Ishikawa (cell line): ENCODE data around the gene MCUB.

ENCODE experiments used
- CEBPB ChIP-seq: IDR thresholded peaks from 2 replicates; pipeline ENCODE4 v1.6.1; 2012
- CREB1 ChIP-seq: IDR thresholded peaks from 2 replicates; pipeline ENCODE4 v1.6.1; 2012; ENCODE audit warnings: low read depth
- EGR1 ChIP-seq: IDR thresholded peaks from 2 replicates; pipeline ENCODE4 v1.6.1; 2012
- EP300 ChIP-seq: IDR thresholded peaks from 2 replicates; pipeline ENCODE4 v1.6.1; 2012; ENCODE audit warnings: borderline replicate concordance
- FOXM1 ChIP-seq: IDR thresholded peaks from 2 replicates; pipeline ENCODE4 v1.6.1; 2012; ENCODE audit warnings: low read depth, borderline replicate concordance
- NFIC ChIP-seq: IDR thresholded peaks from 2 replicates; pipeline ENCODE4 v1.6.1; 2012
- RAD21 ChIP-seq: IDR thresholded peaks from 2 replicates; pipeline ENCODE4 v1.6.1; 2012; ENCODE audit warnings: low read depth
- TAF1 ChIP-seq: IDR thresholded peaks from 2 replicates; pipeline ENCODE4 v1.6.1; 2012; ENCODE audit warnings: low read depth, mild to moderate bottlenecking
- TEAD4 ChIP-seq: IDR thresholded peaks from 2 replicates; pipeline ENCODE4 v1.6.1; 2012
- YY1 ChIP-seq: IDR thresholded peaks from 2 replicates; pipeline ENCODE4 v1.6.1; 2012; ENCODE audit warnings: low read depth
- ZBTB7A ChIP-seq: IDR thresholded peaks from 2 replicates; pipeline ENCODE4 v1.6.1; 2012; ENCODE audit warnings: low read depth
- TF ChIP-seq, protein P1 (sequence below): IDR thresholded peaks from 2 replicates; pipeline ENCODE4 v1.6.1; 2012; ENCODE audit warnings: low read depth, mild to moderate bottlenecking
- TF ChIP-seq, protein P2 (sequence below): IDR thresholded peaks from 2 replicates; pipeline ENCODE4 v1.6.1; 2012
- TF ChIP-seq, protein P3 (sequence below): IDR thresholded peaks from 2 replicates; pipeline ENCODE4 v1.6.1; 2012

DNA sequence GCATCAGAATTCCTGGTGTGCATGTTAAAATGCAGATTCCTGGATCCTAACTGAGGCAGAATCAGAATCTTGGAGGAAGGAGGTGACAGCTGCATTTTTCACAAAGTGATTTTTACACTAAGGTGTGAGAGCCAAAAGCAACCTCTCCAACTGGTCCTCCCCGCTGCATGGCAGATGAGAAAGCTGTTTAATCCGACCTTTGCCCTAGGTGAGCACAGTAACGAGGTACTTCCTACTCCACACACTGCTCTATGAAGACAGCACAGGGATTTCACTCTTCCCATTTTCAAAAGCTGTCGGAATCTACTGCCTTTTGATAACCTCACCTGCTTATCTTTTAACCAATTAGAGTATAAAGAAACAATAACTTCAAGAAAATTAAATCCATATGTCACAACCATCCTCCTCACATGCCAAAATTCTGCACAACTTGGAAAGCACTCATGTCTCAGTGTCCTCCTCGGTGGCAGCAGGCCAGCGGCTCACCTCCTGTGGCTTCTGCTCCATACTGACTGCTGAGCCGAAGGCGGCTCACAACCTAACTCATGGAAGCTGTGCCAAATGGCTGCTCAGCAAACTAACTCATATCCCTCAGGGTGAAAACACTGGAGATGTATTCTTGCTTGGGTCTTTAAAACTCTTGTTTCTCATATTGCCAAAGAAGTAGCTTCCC lies 139.6 kb downstream of the MCUB start:
- TF ChIP-seq EP300 (no peak), FOXM1 (no peak), CREB1 (no peak), CEBPB (no peak), YY1 (no peak), TAF1 (no peak), RAD21 (no peak), ZBTB7A (no peak), TEAD4 (no peak), NFIC (no peak), EGR1 (no peak)
- TF ChIP-seq, protein P1, sequence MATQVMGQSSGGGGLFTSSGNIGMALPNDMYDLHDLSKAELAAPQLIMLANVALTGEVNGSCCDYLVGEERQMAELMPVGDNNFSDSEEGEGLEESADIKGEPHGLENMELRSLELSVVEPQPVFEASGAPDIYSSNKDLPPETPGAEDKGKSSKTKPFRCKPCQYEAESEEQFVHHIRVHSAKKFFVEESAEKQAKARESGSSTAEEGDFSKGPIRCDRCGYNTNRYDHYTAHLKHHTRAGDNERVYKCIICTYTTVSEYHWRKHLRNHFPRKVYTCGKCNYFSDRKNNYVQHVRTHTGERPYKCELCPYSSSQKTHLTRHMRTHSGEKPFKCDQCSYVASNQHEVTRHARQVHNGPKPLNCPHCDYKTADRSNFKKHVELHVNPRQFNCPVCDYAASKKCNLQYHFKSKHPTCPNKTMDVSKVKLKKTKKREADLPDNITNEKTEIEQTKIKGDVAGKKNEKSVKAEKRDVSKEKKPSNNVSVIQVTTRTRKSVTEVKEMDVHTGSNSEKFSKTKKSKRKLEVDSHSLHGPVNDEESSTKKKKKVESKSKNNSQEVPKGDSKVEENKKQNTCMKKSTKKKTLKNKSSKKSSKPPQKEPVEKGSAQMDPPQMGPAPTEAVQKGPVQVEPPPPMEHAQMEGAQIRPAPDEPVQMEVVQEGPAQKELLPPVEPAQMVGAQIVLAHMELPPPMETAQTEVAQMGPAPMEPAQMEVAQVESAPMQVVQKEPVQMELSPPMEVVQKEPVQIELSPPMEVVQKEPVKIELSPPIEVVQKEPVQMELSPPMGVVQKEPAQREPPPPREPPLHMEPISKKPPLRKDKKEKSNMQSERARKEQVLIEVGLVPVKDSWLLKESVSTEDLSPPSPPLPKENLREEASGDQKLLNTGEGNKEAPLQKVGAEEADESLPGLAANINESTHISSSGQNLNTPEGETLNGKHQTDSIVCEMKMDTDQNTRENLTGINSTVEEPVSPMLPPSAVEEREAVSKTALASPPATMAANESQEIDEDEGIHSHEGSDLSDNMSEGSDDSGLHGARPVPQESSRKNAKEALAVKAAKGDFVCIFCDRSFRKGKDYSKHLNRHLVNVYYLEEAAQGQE = no peak
- TF ChIP-seq, protein P2, sequence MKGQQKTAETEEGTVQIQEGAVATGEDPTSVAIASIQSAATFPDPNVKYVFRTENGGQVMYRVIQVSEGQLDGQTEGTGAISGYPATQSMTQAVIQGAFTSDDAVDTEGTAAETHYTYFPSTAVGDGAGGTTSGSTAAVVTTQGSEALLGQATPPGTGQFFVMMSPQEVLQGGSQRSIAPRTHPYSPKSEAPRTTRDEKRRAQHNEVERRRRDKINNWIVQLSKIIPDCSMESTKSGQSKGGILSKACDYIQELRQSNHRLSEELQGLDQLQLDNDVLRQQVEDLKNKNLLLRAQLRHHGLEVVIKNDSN = no peak
- TF ChIP-seq, protein P3, sequence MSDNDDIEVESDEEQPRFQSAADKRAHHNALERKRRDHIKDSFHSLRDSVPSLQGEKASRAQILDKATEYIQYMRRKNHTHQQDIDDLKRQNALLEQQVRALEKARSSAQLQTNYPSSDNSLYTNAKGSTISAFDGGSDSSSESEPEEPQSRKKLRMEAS = no peak
